Ascending aorta (tissue), 2 donors: ENCODE data around the gene STK33. TPM values are rescaled to one million over a fixed set of nuclear protein-coding genes. Genes with fewer than 3 reads are reported as not detected.

Experiments used
- DNase-seq, 2 donors: peaks; one replicate each; pipeline ENCODE4 v3.0.0-alpha.2; 2019; ENCODE audit warnings: low spot score in 2 of 2
- H3K27ac ChIP-seq, 2 donors: fragments of 200-600 bp; sonication (generic); one replicate each; pipeline ENCODE4 v1.5.1; 2016 to 2017; ENCODE audit warnings: mild to moderate bottlenecking in 1 of 2
- H3K27me3 ChIP-seq: fragments of 200-600 bp; sonication (generic); one replicate; pipeline ENCODE4 v1.5.1; 2017
- H3K36me3 ChIP-seq, 2 donors: fragments of 200-600 bp; sonication (generic); one replicate each; pipeline ENCODE4 v1.5.1; 2016
- H3K4me1 ChIP-seq, 2 donors: fragments of 200-600 bp; sonication (generic); one replicate each; pipeline ENCODE4 v1.5.1; 2016 to 2017; ENCODE audit warnings: mild to moderate bottlenecking in 1 of 2
- H3K4me3 ChIP-seq, 2 donors: fragments of 200-600 bp; sonication (generic); one replicate each; pipeline ENCODE4 v1.5.1; 2016 to 2017; ENCODE audit warnings: mild to moderate bottlenecking in 1 of 2
- H3K9me3 ChIP-seq, 2 donors: fragments of 200-600 bp; sonication (generic); one replicate each; pipeline ENCODE4 v1.5.1; 2016
- CTCF ChIP-seq, 3 experiments: fragments of 200-600 bp in 2 of 3; fragments of 450-650 bp in 1 of 3; sonication (generic) in 2 of 3; IDR thresholded peaks; one replicate each; pipeline ENCODE4 v1.5.1; 2016 to 2019; ENCODE audit warnings: antibody characterized with exemption in 3 of 3, mild to moderate bottlenecking in 1 of 3, moderate library complexity in 1 of 3
- intact Hi-C: fragments of 100-400 bp; cut with DNase I; formaldehyde crosslinking; loops from one replicate; pipeline ENCODE4 v1.15.1; 2023
- total RNA-seq: library from RNA; depleted of rRNA; stranded (reverse); fragments of >200 nt; gene quantifications from one replicate; pipeline ENCODE4 v1.1.0, GENCODE V29; 2016

The STK33 gene
- total RNA-seq, 1 donor from 2014 or later = not detected

GRCh38 chr11:8375932-8376331, 218.1 kb downstream of the STK33 start:
- DNase-seq = peak in 1 of 2 donors; percentile 24
- Histone ChIP-seq H3K27me3 (no peaks in the 10 kb centered on the region), H3K36me3 (no peaks in the 10 kb centered on the region), H3K27ac (no peak overlapping the region), H3K9me3 (no peaks in the 10 kb centered on the region), H3K4me3 (no peak overlapping the region), H3K4me1 (no peaks in the 10 kb centered on the region)
- intact Hi-C loops = no loop called here
- TF ChIP-seq CTCF (IDR thresholded peaks at IDR 0.05) = no peak

- Histone ChIP-seq H3K4me1 (no peaks in the 10 kb centered on the region), H3K36me3 (no peaks in the 10 kb centered on the region), H3K4me3 (no peak overlapping the region), H3K27me3 (no peaks in the 10 kb centered on the region), H3K27ac (no peak overlapping the region), H3K9me3 (no peaks in the 10 kb centered on the region)
- no peak for TF ChIP-seq CTCF (IDR thresholded peaks at IDR 0.05)
- intact Hi-C loops = no loop called here
- DNase-seq = peak in 1 of 2 donors; percentile 12
These were observed 218.6 kb downstream of the STK33 start for GRCh38 chr11:8375460-8375859.

- no peaks in the 10 kb centered on the region for H3K4me1 ChIP-seq
- intact Hi-C loops = no loop called here
- peak in 1 of 2 donors; percentile 9 for DNase-seq
- H3K4me3 ChIP-seq = no peak overlapping the region
- TF ChIP-seq CTCF (IDR thresholded peaks at IDR 0.05) = no peak
- H3K27me3 ChIP-seq = no peaks in the 10 kb centered on the region
- no peak overlapping the region for H3K27ac ChIP-seq
- H3K36me3 ChIP-seq = no peaks in the 10 kb centered on the region
- no peaks in the 10 kb centered on the region for H3K9me3 ChIP-seq
These were observed 219.3 kb downstream of the STK33 start for GRCh38 chr11:8374716-8375115.

GRCh38 chr11:8373519-8374432, 220.3 kb downstream of the STK33 start:
- DNase-seq = peak in 1 of 2 donors; percentile 24
- no peak overlapping the region for H3K27ac ChIP-seq
- H3K4me3 ChIP-seq = no peak overlapping the region
- TF ChIP-seq CTCF (IDR thresholded peaks at IDR 0.05) = no peak
- intact Hi-C loops = no loop called here
- no peaks in the 10 kb centered on the region for H3K9me3 ChIP-seq
- H3K36me3 ChIP-seq = no peaks in the 10 kb centered on the region
- H3K27me3 ChIP-seq = no peaks in the 10 kb centered on the region
- no peaks in the 10 kb centered on the region for H3K4me1 ChIP-seq

- no peaks in the 10 kb centered on the region for H3K36me3 ChIP-seq
- H3K27me3 ChIP-seq = no peaks in the 10 kb centered on the region
- H3K4me3 ChIP-seq = no peak overlapping the region
- H3K27ac ChIP-seq = no peak overlapping the region
- no peak for TF ChIP-seq CTCF (IDR thresholded peaks at IDR 0.05)
- intact Hi-C loops = no loop called here
- no peaks in the 10 kb centered on the region for H3K9me3 ChIP-seq
- peak in 1 of 2 donors; percentile 58 for DNase-seq
- H3K4me1 ChIP-seq = no peaks in the 10 kb centered on the region
These were observed 221.2 kb downstream of the STK33 start for GRCh38 chr11:8372641-8373381.
